Astrocyte (in vitro differentiated cells and primary cell): ENCODE measurements around the gene ATP8B4. TPM values are rescaled to one million over a fixed set of nuclear protein-coding genes. Genes with fewer than 3 reads are reported as not detected.

Experiments used
- DNase-seq: peaks from one replicate; pipeline ENCODE4 v3.0.0-alpha.2; 2010; ENCODE audit warnings: low read depth
- FAIRE-seq: peaks from 2 replicates; lab custom pipeline; 2011; peaks lifted over from hg19 to GRCh38; lab: Jason Lieb, UNC
- H2AFZ ChIP-seq: 2 replicates; pipeline ENCODE4 v1.6.0; 2012; ENCODE audit warnings: low read depth, low read length, inconsistent platforms
- H3K27ac ChIP-seq: 2 replicates; pipeline ENCODE4 v1.5.1; 2011; ENCODE audit warnings: low read depth, low read length, inconsistent platforms
- H3K27me3 ChIP-seq: 2 replicates; pipeline ENCODE4 v1.6.0; 2011; ENCODE audit warnings: low read length, inconsistent platforms; ENCODE audit not compliant: insufficient read depth
- H3K36me3 ChIP-seq: 2 replicates; pipeline ENCODE4 v1.5.1; 2011; ENCODE audit warnings: low read length, inconsistent platforms; ENCODE audit not compliant: insufficient read depth
- H3K4me1 ChIP-seq: 2 replicates; pipeline ENCODE4 v1.5.1; 2011; ENCODE audit warnings: low read length, inconsistent platforms; ENCODE audit not compliant: insufficient read depth
- H3K4me2 ChIP-seq: 2 replicates; pipeline ENCODE4 v1.6.0; 2012; ENCODE audit warnings: low read length, inconsistent platforms
- H3K4me3 ChIP-seq: 2 replicates; pipeline ENCODE4 v1.5.1; 2011; ENCODE audit warnings: low read depth, mild to moderate bottlenecking, low read length, inconsistent platforms; ENCODE audit not compliant: insufficient read depth
- H3K79me2 ChIP-seq: 2 replicates; pipeline ENCODE4 v1.6.0; 2012; ENCODE audit warnings: mild to moderate bottlenecking, low read length, inconsistent platforms; ENCODE audit not compliant: insufficient read depth
- H3K9ac ChIP-seq: 2 replicates; pipeline ENCODE4 v1.6.0; 2012; ENCODE audit warnings: mild to moderate bottlenecking, low read length, inconsistent platforms
- H3K9me3 ChIP-seq: 2 replicates; pipeline ENCODE4 v1.5.1; 2012; ENCODE audit warnings: low read depth, mild to moderate bottlenecking, low read length, inconsistent platforms; ENCODE audit not compliant: insufficient read depth
- H4K20me1 ChIP-seq: 2 replicates; pipeline ENCODE4 v1.6.0; 2012; ENCODE audit warnings: low read length, inconsistent platforms; ENCODE audit not compliant: insufficient read depth
- H3K27ac Mint-ChIP-seq: one replicate; pipeline ENCODE4 v1.8.0; 2021; ENCODE audit warnings: mild to moderate bottlenecking, mixed read lengths; ENCODE audit not compliant: unreplicated experiment
- H3K27me3 Mint-ChIP-seq: one replicate; pipeline ENCODE4 v1.8.0; 2021; ENCODE audit warnings: low read depth, mixed read lengths; ENCODE audit not compliant: unreplicated experiment
- H3K36me3 Mint-ChIP-seq: one replicate; pipeline ENCODE4 v1.8.0; 2021; ENCODE audit warnings: low read depth, mixed read lengths; ENCODE audit not compliant: unreplicated experiment
- H3K4me1 Mint-ChIP-seq: one replicate; pipeline ENCODE4 v1.8.0; 2021; ENCODE audit warnings: low read depth, mixed read lengths; ENCODE audit not compliant: unreplicated experiment
- H3K4me3 Mint-ChIP-seq: one replicate; pipeline ENCODE4 v1.8.0; 2021; ENCODE audit warnings: mild to moderate bottlenecking, moderate library complexity, mixed read lengths; ENCODE audit not compliant: unreplicated experiment
- H3K9me3 Mint-ChIP-seq: one replicate; pipeline ENCODE4 v1.8.0; 2021; ENCODE audit warnings: mild to moderate bottlenecking, mixed read lengths; ENCODE audit not compliant: unreplicated experiment
- EZH2 ChIP-seq: IDR thresholded peaks from 2 replicates; pipeline ENCODE4 v1.6.1; 2012; ENCODE audit warnings: mild to moderate bottlenecking, low read length, inconsistent platforms; ENCODE audit not compliant: insufficient read depth
- total RNA-seq: library from RNA; stranded (reverse); gene quantifications from 2 replicates; pipeline ENCODE4 v1.2.1, GENCODE V29; 2021
- TF ChIP-seq, protein P1 (sequence below): IDR thresholded peaks from 2 replicates; pipeline ENCODE4 v1.5.1; 2011; ENCODE audit warnings: low read depth, mild to moderate bottlenecking, inconsistent platforms, low read length, moderate library complexity; ENCODE audit not compliant: insufficient read depth

ATP8B4 gene
- total RNA-seq, 1 donor from 2014 or later, result 0.23 TPM

DNA sequence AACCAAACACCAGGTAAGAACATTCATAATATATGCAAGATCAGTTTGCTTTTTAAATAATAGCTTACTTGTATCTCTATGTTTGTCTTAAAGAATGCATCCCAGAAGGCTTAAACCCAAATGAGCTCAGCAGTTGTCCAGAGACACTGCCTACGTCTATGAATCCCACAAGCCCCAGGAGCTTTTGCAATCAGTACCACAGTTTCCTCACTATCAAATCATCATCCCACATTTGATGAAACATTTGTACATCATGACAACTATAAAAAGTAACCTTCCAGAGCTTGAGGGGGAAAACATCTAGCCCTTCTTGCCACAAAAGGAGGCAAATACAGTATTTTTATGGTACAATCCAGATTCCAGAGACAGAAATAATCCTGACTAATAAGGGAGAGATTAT lies 63.7 kb downstream of the ATP8B4 start:
- Histone ChIP-seq H3K4me2 (no peak overlapping the region), H3K4me1 (no peaks in the 10 kb centered on the region), H3K36me3 (no peaks in the 10 kb centered on the region), H3K9ac (no peak overlapping the region), H3K27ac (no peak overlapping the region), H4K20me1 (no peaks in the 10 kb centered on the region), H2AFZ (no peak overlapping the region), H3K27me3 (no peaks in the 10 kb centered on the region), H3K79me2 (no peaks in the 10 kb centered on the region), H3K9me3 (no peaks in the 10 kb centered on the region), H3K4me3 (no peak overlapping the region)
- DNase-seq, result peak; percentile 89
- no peaks in the 10 kb centered on the region for H3K4me1 Mint-ChIP-seq
- no peaks in the 10 kb centered on the region for H3K9me3 Mint-ChIP-seq
- H3K36me3 Mint-ChIP-seq, result no peaks in the 10 kb centered on the region
- no peak overlapping the region for H3K27ac Mint-ChIP-seq
- TF ChIP-seq, protein P1, sequence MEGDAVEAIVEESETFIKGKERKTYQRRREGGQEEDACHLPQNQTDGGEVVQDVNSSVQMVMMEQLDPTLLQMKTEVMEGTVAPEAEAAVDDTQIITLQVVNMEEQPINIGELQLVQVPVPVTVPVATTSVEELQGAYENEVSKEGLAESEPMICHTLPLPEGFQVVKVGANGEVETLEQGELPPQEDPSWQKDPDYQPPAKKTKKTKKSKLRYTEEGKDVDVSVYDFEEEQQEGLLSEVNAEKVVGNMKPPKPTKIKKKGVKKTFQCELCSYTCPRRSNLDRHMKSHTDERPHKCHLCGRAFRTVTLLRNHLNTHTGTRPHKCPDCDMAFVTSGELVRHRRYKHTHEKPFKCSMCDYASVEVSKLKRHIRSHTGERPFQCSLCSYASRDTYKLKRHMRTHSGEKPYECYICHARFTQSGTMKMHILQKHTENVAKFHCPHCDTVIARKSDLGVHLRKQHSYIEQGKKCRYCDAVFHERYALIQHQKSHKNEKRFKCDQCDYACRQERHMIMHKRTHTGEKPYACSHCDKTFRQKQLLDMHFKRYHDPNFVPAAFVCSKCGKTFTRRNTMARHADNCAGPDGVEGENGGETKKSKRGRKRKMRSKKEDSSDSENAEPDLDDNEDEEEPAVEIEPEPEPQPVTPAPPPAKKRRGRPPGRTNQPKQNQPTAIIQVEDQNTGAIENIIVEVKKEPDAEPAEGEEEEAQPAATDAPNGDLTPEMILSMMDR, result no peak
- TF ChIP-seq EZH2, result no peak
- peak; percentile 90 for FAIRE-seq
- no peaks in the 10 kb centered on the region for H3K27me3 Mint-ChIP-seq
- no peak overlapping the region for H3K4me3 Mint-ChIP-seq

DNA sequence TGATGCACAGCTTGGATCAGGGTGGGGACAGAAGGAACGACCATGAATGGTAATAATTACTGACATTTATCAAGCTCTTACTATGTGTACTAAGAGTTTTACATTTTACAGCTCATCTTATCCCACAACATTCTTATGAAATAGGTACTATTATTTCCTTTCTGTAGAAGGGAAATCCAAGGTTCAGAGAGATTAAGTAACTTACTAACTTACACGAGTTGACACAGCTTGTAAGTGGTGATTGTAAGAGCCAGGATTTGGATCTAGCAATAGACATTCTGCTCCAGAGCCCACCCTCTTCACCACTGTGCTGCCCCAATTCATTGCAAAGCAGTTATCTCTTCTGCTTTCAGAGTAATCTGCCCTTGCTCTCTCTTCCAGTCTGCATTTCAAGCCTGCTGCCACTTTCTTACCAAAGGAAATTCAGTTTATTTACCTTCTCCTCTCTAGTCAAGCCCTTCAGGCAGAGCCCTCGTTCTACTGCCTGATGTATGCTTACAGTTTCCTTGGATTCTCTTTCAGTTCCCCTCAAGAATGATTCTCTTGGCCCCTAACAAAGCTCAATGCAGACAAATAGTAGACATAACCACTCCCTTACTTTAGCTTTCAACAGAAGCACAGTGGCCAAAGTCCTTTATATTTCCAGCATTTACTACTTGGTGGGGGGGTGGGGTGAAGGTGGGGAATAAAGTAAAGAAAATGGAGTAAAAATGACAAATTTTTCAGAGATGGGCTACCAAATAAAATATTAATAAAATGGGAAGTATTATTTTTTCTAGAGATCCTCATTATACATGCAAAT lies 65.8 kb downstream of the ATP8B4 start:
- Histone ChIP-seq H3K79me2 (no peaks in the 10 kb centered on the region), H4K20me1 (no peaks in the 10 kb centered on the region), H3K36me3 (no peaks in the 10 kb centered on the region), H3K27ac (no peak overlapping the region), H3K4me1 (no peaks in the 10 kb centered on the region), H3K27me3 (no peaks in the 10 kb centered on the region), H3K4me3 (no peak overlapping the region), H3K4me2 (no peak overlapping the region), H3K9me3 (no peaks in the 10 kb centered on the region), H2AFZ (no peak overlapping the region), H3K9ac (no peak overlapping the region)
- TF ChIP-seq, protein P1, result no peak
- TF ChIP-seq EZH2, result no peak
- no peak for DNase-seq
- Mint-ChIP-seq H3K27ac (no peak overlapping the region), H3K4me3 (no peak overlapping the region), H3K36me3 (no peaks in the 10 kb centered on the region), H3K27me3 (no peaks in the 10 kb centered on the region), H3K4me1 (no peaks in the 10 kb centered on the region), H3K9me3 (no peaks in the 10 kb centered on the region)
- no peak for FAIRE-seq

DNA sequence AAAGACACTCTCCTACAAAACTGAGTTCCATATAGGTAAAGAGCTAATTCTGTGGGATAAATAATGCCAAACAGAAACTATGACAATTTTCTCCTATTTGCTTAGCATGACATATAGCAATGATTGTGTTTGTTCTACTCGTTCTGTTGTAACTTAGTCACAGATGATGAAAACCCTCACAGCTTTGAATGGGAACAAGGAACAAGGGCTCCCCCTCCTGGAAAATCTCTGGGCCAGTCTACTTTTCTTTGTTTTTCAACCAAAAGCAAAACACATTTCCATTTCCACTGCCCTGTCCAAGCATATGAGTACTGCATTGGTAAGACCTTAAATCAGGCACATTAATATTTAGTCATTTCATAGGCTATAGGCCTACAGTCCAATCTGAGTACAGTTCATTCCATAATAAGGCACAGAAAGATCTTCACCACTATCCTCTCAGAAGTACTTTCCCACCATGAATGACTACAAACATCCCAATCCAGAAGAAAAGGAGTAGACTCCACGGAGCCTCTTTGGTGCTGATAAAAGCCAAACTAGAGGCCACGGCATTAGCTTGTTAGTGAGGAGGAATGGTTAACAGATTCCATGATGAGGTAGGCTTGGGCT lies 67.1 kb downstream of the ATP8B4 start:
- H3K4me3 ChIP-seq, result no peak overlapping the region
- no peak overlapping the region for H3K4me2 ChIP-seq
- DNase-seq (peak; percentile 68), FAIRE-seq (peak; percentile 91)
- H3K4me1 ChIP-seq, result no peaks in the 10 kb centered on the region
- no peaks in the 10 kb centered on the region for H3K79me2 ChIP-seq
- H3K27ac ChIP-seq, result no peak overlapping the region
- no peaks in the 10 kb centered on the region for H4K20me1 ChIP-seq
- no peak overlapping the region for H2AFZ ChIP-seq
- no peaks in the 10 kb centered on the region for H3K36me3 ChIP-seq
- TF ChIP-seq, protein P1, result peak; percentile 84
- TF ChIP-seq EZH2, result no peak
- H3K4me1 Mint-ChIP-seq, result no peaks in the 10 kb centered on the region
- no peak overlapping the region for H3K9ac ChIP-seq
- no peaks in the 10 kb centered on the region for H3K36me3 Mint-ChIP-seq
- no peaks in the 10 kb centered on the region for H3K9me3 ChIP-seq
- no peaks in the 10 kb centered on the region for H3K27me3 ChIP-seq
- no peak overlapping the region for H3K27ac Mint-ChIP-seq
- H3K9me3 Mint-ChIP-seq, result no peaks in the 10 kb centered on the region
- no peaks in the 10 kb centered on the region for H3K27me3 Mint-ChIP-seq
- H3K4me3 Mint-ChIP-seq, result no peak overlapping the region
